Endodermal cell (in vitro differentiated cells): ENCODE measurements around the gene PCDHA1. TPM values are rescaled to one million over a fixed set of nuclear protein-coding genes. Genes with fewer than 3 reads are reported as not detected.

ENCODE experiments used
- DNase-seq: peaks from one replicate; pipeline ENCODE4 v3.0.0-alpha.2; 2017
- H3K27ac ChIP-seq: 2 replicates; pipeline ENCODE4 v1.5.1; 2013; ENCODE audit warnings: mild to moderate bottlenecking, low read depth, low read length, moderate library complexity
- H3K27me3 ChIP-seq: 2 replicates; pipeline ENCODE4 v1.6.1; 2013; ENCODE audit warnings: mild to moderate bottlenecking, low read length, moderate library complexity; ENCODE audit not compliant: insufficient read depth, control insufficient read depth, poor library complexity, severe bottlenecking
- H3K36me3 ChIP-seq: 2 replicates; pipeline ENCODE4 v1.7.0; 2013; ENCODE audit warnings: mild to moderate bottlenecking, low read length, moderate library complexity; ENCODE audit not compliant: control insufficient read depth, insufficient read depth
- H3K4me1 ChIP-seq: one replicate; pipeline ENCODE4 v1.7.0; 2013; ENCODE audit warnings: low read length; ENCODE audit not compliant: control insufficient read depth, insufficient read depth
- H3K4me3 ChIP-seq: 2 replicates; pipeline ENCODE4 v1.5.1; 2013; ENCODE audit warnings: mild to moderate bottlenecking, low read length, moderate library complexity
- H3K9ac ChIP-seq: 2 replicates; pipeline ENCODE4 v1.6.1; 2013; ENCODE audit warnings: mild to moderate bottlenecking, low read length, moderate library complexity; ENCODE audit not compliant: poor library complexity, severe bottlenecking; ENCODE audit errors: extremely low read depth
- H3K9me3 ChIP-seq: 2 replicates; pipeline ENCODE4 v1.6.1; 2013; ENCODE audit warnings: mild to moderate bottlenecking, low read length, moderate library complexity; ENCODE audit not compliant: control insufficient read depth
- H3K27ac Mint-ChIP-seq: 2 replicates; pipeline ENCODE4 v1.8.0; 2020; ENCODE audit warnings: mixed read lengths
- H3K27me3 Mint-ChIP-seq: 2 replicates; pipeline ENCODE4 v1.8.0; 2021; ENCODE audit warnings: mild to moderate bottlenecking, mixed read lengths; ENCODE audit not compliant: insufficient read depth
- H3K36me3 Mint-ChIP-seq: 2 replicates; pipeline ENCODE4 v1.8.0; 2020; ENCODE audit warnings: low read depth, mixed read lengths
- H3K4me1 Mint-ChIP-seq: 2 replicates; pipeline ENCODE4 v1.8.0; 2020; ENCODE audit warnings: mixed read lengths
- H3K4me3 Mint-ChIP-seq: 2 replicates; pipeline ENCODE4 v1.8.0; 2020; ENCODE audit warnings: mild to moderate bottlenecking, moderate library complexity, mixed read lengths
- H3K9me3 Mint-ChIP-seq: 2 replicates; pipeline ENCODE4 v1.8.0; 2020; ENCODE audit warnings: mild to moderate bottlenecking, mixed read lengths
- WGBS, 2 experiments: methylation state at CpG; one replicate each; pipeline versions ENCODE4 v1.1.5 to v1.1.7; 2013; ENCODE audit warnings: missing lambda C conversion rate in 2 of 2, mixed read lengths in 1 of 2; ENCODE audit not compliant: insufficient coverage in 1 of 2, insufficient read length in 1 of 2; 5-methylcytosine and 5-hydroxymethylcytosine counted together
- total RNA-seq, 2 donors: library from RNA; stranded (reverse); fragmentation: NEBNext Ultra II Directional in 1 of 2; extraction: Animal tissue kit (Norgen Biotek cat#: 25700) in 1 of 2; gene quantifications; 2 replicates in 1 of 2; 3 replicates in 1 of 2; pipeline ENCODE4 v1.2.1, GENCODE V29; 2021
- TF ChIP-seq, protein P1 (sequence below): fragments of 200-600 bp; sonication (generic); conservative IDR thresholded peaks from 2 replicates; pipeline ENCODE4 v1.5.0; 2021; ENCODE audit warnings: antibody characterized with exemption, mild to moderate bottlenecking

PCDHA1 gene
- total RNA-seq, 2 donors from 2014 or later: 0.18 to 2.9 TPM

DNA sequence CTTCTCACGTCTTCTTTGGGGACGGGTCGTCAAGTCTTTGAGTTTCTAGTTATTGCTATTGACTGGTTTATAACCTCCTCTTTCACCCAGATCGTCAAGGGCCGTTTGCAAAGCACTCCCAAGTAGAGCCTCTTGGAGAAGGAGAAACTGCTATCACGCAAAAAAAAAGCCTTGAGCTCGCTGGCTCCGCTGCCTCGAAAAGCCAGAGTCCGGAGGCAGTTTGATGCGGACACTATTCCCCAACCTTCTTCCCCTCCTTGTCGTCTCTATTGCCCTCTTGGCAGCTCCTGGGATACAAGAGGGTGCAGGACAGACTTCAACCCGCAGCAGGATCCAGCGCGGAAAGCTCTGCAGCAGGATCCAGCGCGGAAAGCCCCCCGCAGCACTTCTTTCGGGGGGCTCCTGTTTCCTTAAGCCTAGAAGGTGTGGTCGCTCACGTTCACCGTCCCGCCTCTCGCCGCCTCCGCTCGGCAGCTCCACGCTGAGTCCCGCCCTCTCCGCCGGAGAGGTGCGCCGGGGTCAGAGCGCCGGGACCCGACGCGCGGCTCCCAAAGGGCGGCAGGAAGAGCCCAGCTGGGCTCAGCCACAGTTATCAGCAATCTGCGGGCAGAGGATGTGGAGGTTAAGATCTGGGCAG is 140.0 kb downstream of the PCDHA1 start, which contains the start of gene PCDHAC1:
Gene PCDHAC1 (plus strand): TSS at position 494 of the 637 bp plus-strand sequence. CDS start 594 bp downstream, outside the sequence.
- H3K9me3 Mint-ChIP-seq: no peaks in the 10 kb centered on the region

DNA sequence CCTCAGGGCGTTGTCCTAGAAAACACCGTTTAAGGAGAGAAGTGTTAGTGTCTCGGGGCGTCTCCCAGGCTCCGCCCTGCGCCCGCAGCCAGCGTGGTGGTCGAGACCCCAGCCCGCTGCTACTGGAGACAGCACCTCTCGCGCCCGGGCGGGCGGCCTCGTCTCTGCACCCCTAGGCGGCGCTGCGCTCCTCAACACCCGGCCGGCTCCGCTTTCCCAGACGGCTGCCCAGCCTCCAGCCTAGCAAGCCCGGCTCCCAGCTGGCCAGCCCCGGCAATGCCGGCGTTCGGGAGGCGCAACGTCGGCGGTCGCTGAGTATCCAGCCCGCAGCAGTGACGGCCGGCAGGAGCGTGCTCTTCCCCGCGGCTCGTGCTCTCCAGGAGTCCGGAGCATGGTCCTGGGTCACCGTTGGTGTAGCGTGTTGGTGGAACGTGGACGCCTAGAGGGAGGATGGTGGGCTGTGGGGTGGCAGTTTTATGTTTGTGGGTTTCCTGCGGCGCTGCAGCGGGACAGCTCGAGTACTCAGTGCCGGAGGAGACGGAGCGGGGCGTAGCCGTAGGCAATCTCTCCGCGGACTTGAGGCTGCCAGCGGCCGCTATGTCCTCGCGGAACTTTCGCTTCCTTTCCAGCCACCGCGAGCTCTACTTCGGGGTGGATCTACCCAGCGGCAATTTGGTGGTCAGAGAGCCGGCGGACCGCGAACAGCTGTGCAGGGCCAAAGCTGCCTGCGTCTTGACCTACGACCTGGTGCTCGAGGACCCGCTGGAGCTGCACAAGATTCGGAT is 140.7 kb downstream of the PCDHA1 start:
- peaks cover 38% of the 10 kb centered on the region for H3K27me3 Mint-ChIP-seq
- TF ChIP-seq, protein P1, sequence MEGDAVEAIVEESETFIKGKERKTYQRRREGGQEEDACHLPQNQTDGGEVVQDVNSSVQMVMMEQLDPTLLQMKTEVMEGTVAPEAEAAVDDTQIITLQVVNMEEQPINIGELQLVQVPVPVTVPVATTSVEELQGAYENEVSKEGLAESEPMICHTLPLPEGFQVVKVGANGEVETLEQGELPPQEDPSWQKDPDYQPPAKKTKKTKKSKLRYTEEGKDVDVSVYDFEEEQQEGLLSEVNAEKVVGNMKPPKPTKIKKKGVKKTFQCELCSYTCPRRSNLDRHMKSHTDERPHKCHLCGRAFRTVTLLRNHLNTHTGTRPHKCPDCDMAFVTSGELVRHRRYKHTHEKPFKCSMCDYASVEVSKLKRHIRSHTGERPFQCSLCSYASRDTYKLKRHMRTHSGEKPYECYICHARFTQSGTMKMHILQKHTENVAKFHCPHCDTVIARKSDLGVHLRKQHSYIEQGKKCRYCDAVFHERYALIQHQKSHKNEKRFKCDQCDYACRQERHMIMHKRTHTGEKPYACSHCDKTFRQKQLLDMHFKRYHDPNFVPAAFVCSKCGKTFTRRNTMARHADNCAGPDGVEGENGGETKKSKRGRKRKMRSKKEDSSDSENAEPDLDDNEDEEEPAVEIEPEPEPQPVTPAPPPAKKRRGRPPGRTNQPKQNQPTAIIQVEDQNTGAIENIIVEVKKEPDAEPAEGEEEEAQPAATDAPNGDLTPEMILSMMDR: peak; percentile 98
- no peaks in the 10 kb centered on the region for H3K36me3 ChIP-seq
- H3K4me1 ChIP-seq: no peaks in the 10 kb centered on the region
- no peaks in the 10 kb centered on the region for H3K9me3 ChIP-seq
- H3K27ac Mint-ChIP-seq: peak overlapping the region; percentile 4
- H3K4me1 Mint-ChIP-seq: peaks cover 20% of the 10 kb centered on the region
- H3K4me3 ChIP-seq: peak overlapping the region; percentile 87
- no peaks in the 10 kb centered on the region for H3K36me3 Mint-ChIP-seq
- no peaks in the 10 kb centered on the region for H3K9me3 Mint-ChIP-seq
- peak; percentile 99 for DNase-seq
- H3K9ac ChIP-seq: peak overlapping the region; percentile 11
- peaks cover 29% of the 10 kb centered on the region for H3K27me3 ChIP-seq
- WGBS, 2 experiments: 3 to 20% methylated on average over 23 to 74 of the region's 74 CpGs
- H3K4me3 Mint-ChIP-seq: peak overlapping the region; percentile 70
- no peak overlapping the region for H3K27ac ChIP-seq

More for the DNA sequence above, 140.0 kb downstream of the PCDHA1 start, which contains the start of gene PCDHAC1:
- H3K4me3 ChIP-seq: peak within 1 kb of the TSS; percentile 87
- TF ChIP-seq, protein P1: no peak
- WGBS, 2 experiments: 0 to 2% methylated on average over 6 to 41 of the region's 41 CpGs
- H3K9ac ChIP-seq: peak within 1 kb of the TSS; percentile 11
- peak within 1 kb of the TSS; percentile 70 for H3K4me3 Mint-ChIP-seq
- H3K27ac Mint-ChIP-seq: peak within 1 kb of the TSS; percentile 4
- no peaks in the 10 kb centered on the region for H3K4me1 ChIP-seq
- H3K9me3 ChIP-seq: no peaks in the 10 kb centered on the region
- no peak within 1 kb of the TSS for H3K27ac ChIP-seq
- peaks cover 38% of the 10 kb centered on the region for H3K27me3 Mint-ChIP-seq
- H3K36me3 ChIP-seq: no peaks in the 10 kb centered on the region
- DNase-seq: no peak
- peaks cover 29% of the 10 kb centered on the region for H3K27me3 ChIP-seq
- H3K4me1 Mint-ChIP-seq: peaks cover 20% of the 10 kb centered on the region
- no peaks in the 10 kb centered on the region for H3K36me3 Mint-ChIP-seq

DNA sequence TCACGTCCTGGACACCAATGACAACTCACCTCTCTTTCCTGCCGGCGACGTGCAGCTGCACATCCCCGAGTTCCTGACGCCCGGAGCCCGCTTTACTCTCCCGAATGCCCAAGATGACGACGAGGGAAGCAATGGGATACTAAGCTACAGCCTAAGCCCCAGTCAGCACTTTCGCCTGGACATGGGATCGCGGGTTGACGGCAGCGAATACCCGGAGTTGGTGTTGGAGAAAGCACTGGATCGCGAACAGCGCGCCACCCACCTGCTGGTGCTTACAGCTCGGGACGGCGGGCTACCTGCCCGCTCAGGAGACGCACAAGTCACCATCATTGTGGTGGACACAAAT is 141.3 kb downstream of the PCDHA1 start:
- no peaks in the 10 kb centered on the region for H3K9me3 ChIP-seq
- H3K36me3 Mint-ChIP-seq: no peaks in the 10 kb centered on the region
- peak overlapping the region; percentile 4 for H3K27ac Mint-ChIP-seq
- peaks cover 29% of the 10 kb centered on the region for H3K27me3 ChIP-seq
- H3K4me1 ChIP-seq: no peaks in the 10 kb centered on the region
- WGBS, 2 experiments: 44 to 48% methylated on average over 26 of the region's 26 CpGs
- peaks cover 20% of the 10 kb centered on the region for H3K4me1 Mint-ChIP-seq
- no peaks in the 10 kb centered on the region for H3K9me3 Mint-ChIP-seq
- peak overlapping the region; percentile 11 for H3K9ac ChIP-seq
- peak overlapping the region; percentile 87 for H3K4me3 ChIP-seq
- H3K4me3 Mint-ChIP-seq: peak overlapping the region; percentile 70
- H3K36me3 ChIP-seq: no peaks in the 10 kb centered on the region
- peaks cover 38% of the 10 kb centered on the region for H3K27me3 Mint-ChIP-seq
- TF ChIP-seq, protein P1: no peak
- no peak overlapping the region for H3K27ac ChIP-seq
- DNase-seq: peak; percentile 84
